GM23248 (cell line): ENCODE data around the gene SOD2.

Experiments used
- EZH2 ChIP-seq: fragments of 200-600 bp; sonication (generic); IDR thresholded peaks from 2 replicates; pipeline ENCODE4 v1.6.1; 2018; ENCODE audit warnings: antibody characterized with exemption, mild to moderate bottlenecking; ENCODE audit not compliant: insufficient read depth, poor library complexity, severe bottlenecking
- EZH2phosphoT487 ChIP-seq: fragments of 200-600 bp; sonication (generic); IDR thresholded peaks from 2 replicates; pipeline ENCODE4 v1.6.1; 2018; ENCODE audit warnings: antibody characterized with exemption, moderate library complexity, mild to moderate bottlenecking, low read depth; ENCODE audit not compliant: insufficient read depth

- TF ChIP-seq EZH2phosphoT487 (no peak), EZH2 (no peak)
Measured at GRCh38 chr6:159687341-159687740, 5.7 kb downstream of the SOD2 start.
